ENCODE measurements around the gene PCDH9.

The PCDH9 gene

DNA sequence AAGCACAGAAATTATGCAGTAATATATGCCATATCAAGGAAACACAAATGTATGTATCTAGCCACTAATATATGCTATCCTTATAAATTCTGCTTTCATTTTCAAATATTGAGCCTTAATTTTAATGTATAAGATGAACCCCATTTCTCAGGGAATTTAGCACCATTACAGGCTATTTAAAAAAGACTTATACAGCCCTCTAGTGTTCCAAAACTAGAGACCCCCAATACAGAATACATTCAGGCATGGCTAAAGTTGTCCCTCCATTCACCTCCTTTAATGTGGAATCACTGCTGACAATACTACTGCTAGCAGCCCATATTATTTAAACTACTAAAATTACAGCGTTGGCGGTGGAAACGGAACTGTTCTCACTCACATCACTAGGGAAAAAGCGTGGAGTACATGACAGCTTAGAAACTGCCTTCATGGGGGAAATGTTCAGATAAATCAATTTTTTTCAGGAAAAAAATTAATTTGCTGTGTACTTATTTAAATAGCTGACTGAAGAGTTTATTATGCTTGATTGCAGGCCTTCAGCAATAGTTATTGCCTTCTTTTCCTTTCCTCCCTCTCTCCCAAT lies 541.0 kb downstream of the PCDH9 start:
- Histone ChIP-seq H2BK5ac (ENCODE audit: low read depth, low read length, poor library complexity, severe bottlenecking) (no peak overlapping the region), H2BK15ac (ENCODE audit: low read depth, poor library complexity, severe bottlenecking) (no peak overlapping the region), H2BK12ac (ENCODE audit: low read length in 2 of 2) (no peak overlapping the region), H3K27ac (ENCODE audit: low read length, poor library complexity, severe bottlenecking) (no peak overlapping the region), H3K4me1 (ENCODE audit: control insufficient read depth, insufficient read depth, low read depth, low read length) (no peaks in the 10 kb centered on the region), H3K27me3 (ENCODE audit: control insufficient read depth in 1 of 2, insufficient read depth in 1 of 2, low read length in 2 of 2) (no peaks in the 10 kb centered on the region), H3K18ac (ENCODE audit: low read depth in 1 of 2, low read length in 2 of 2) (no peak overlapping the region), H3K9me3 (ENCODE audit: control insufficient read depth, low read length) (peaks cover 8% of the 10 kb centered on the region), H3K23ac (ENCODE audit: low read length in 2 of 2) (no peak overlapping the region), H2AK5ac (ENCODE audit: low read length, severe bottlenecking) (no peak overlapping the region), H3K4me2 (ENCODE audit: low read length, poor library complexity, severe bottlenecking) (no peak overlapping the region), H3K9ac (ENCODE audit: low read length) (no peak overlapping the region), H3K36me3 (ENCODE audit: control insufficient read depth in 1 of 2, insufficient read depth in 2 of 2, low read depth in 1 of 2, low read length in 2 of 2) (no peaks in the 10 kb centered on the region), H4K8ac (ENCODE audit: low read length) (no peak overlapping the region), H3K14ac (ENCODE audit: low read length in 2 of 2) (no peak overlapping the region), H3K4ac (ENCODE audit: low read depth in 1 of 2, low read length in 2 of 2) (no peak overlapping the region), H3K4me3 (ENCODE audit: insufficient read depth in 1 of 2, low read depth in 1 of 2, low read length in 2 of 2) (no peak overlapping the region), H2AFZ (ENCODE audit: low read depth, low read length) (no peak overlapping the region), H2BK120ac (ENCODE audit: low read depth, low read length) (no peak overlapping the region), H3K79me1 (replicated peaks; ENCODE audit: low read length, poor library complexity, severe bottlenecking) (no peaks in the 10 kb centered on the region), H4K91ac (ENCODE audit: low read length) (no peak overlapping the region)
- 87% methylated on average over 4 of the region's 4 CpGs for WGBS
- peak; percentile 17 for DNase-seq

DNA sequence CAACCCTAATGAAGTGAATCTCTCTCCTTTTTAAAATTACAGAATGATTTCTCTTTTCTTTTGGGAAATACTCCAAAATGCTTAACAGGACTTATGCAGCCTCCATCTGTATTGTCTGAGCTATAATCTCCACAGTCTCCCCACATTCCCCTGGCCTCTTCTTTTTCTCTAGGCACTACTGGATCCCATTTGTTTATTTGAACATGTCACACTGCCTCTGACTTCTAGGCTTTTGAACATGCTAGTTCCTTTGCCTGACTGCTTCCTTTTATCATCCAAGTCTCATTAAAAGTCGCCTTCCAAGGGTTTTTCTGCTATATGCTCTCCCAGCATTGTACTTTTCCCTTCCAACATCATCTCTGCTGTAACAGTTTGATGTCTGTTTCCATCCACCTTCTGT lies 548.7 kb downstream of the PCDH9 start:
- no peaks in the 10 kb centered on the region for H3K27me3 ChIP-seq (ENCODE audit: control insufficient read depth in 1 of 2, insufficient read depth in 1 of 2, low read length in 2 of 2)
- no peak overlapping the region for H2BK5ac ChIP-seq (ENCODE audit: low read depth, low read length, poor library complexity, severe bottlenecking)
- no peak overlapping the region for H3K9ac ChIP-seq (ENCODE audit: low read length)
- H2BK120ac ChIP-seq (ENCODE audit: low read depth, low read length), result no peak overlapping the region
- H3K27ac ChIP-seq (ENCODE audit: low read length, poor library complexity, severe bottlenecking), result no peak overlapping the region
- H2BK12ac ChIP-seq (ENCODE audit: low read length in 2 of 2), result no peak overlapping the region
- H3K23ac ChIP-seq (ENCODE audit: low read length in 2 of 2), result no peak overlapping the region
- H3K4me2 ChIP-seq (ENCODE audit: low read length, poor library complexity, severe bottlenecking), result no peak overlapping the region
- no peaks in the 10 kb centered on the region for H3K4me1 ChIP-seq (ENCODE audit: control insufficient read depth, insufficient read depth, low read depth, low read length)
- H2AFZ ChIP-seq (ENCODE audit: low read depth, low read length), result no peak overlapping the region
- H2BK15ac ChIP-seq (ENCODE audit: low read depth, poor library complexity, severe bottlenecking), result no peak overlapping the region
- DNase-seq, result no peak
- H4K8ac ChIP-seq (ENCODE audit: low read length), result no peak overlapping the region
- peaks cover 8% of the 10 kb centered on the region for H3K9me3 ChIP-seq (ENCODE audit: control insufficient read depth, low read length)
- H4K91ac ChIP-seq (ENCODE audit: low read length), result no peak overlapping the region
- no peak overlapping the region for H3K4ac ChIP-seq (ENCODE audit: low read depth in 1 of 2, low read length in 2 of 2)
- no peak overlapping the region for H3K18ac ChIP-seq (ENCODE audit: low read depth in 1 of 2, low read length in 2 of 2)
- 72% methylated on average over 1 of the region's 1 CpG for WGBS
- H3K36me3 ChIP-seq (ENCODE audit: control insufficient read depth in 1 of 2, insufficient read depth in 2 of 2, low read depth in 1 of 2, low read length in 2 of 2), result no peaks in the 10 kb centered on the region
- no peak overlapping the region for H3K14ac ChIP-seq (ENCODE audit: low read length in 2 of 2)
- H3K4me3 ChIP-seq (ENCODE audit: insufficient read depth in 1 of 2, low read depth in 1 of 2, low read length in 2 of 2), result no peak overlapping the region
- H3K79me1 ChIP-seq (replicated peaks; ENCODE audit: low read length, poor library complexity, severe bottlenecking), result no peaks in the 10 kb centered on the region
- H2AK5ac ChIP-seq (ENCODE audit: low read length, severe bottlenecking), result no peak overlapping the region

- H4K91ac ChIP-seq (ENCODE audit: low read length), result no peak overlapping the region
- H3K4ac ChIP-seq (ENCODE audit: low read depth in 1 of 2, low read length in 2 of 2), result no peak overlapping the region
- H3K79me1 ChIP-seq (replicated peaks; ENCODE audit: low read length, poor library complexity, severe bottlenecking), result no peaks in the 10 kb centered on the region
- no peak overlapping the region for H2BK12ac ChIP-seq (ENCODE audit: low read length in 2 of 2)
- no peak overlapping the region for H2BK120ac ChIP-seq (ENCODE audit: low read depth, low read length)
- no peak for DNase-seq
- H3K14ac ChIP-seq (ENCODE audit: low read length in 2 of 2), result no peak overlapping the region
- no peaks in the 10 kb centered on the region for H3K9me3 ChIP-seq (ENCODE audit: control insufficient read depth, low read length)
- no peak overlapping the region for H2AFZ ChIP-seq (ENCODE audit: low read depth, low read length)
- no peak overlapping the region for H4K8ac ChIP-seq (ENCODE audit: low read length)
- no peak overlapping the region for H3K9ac ChIP-seq (ENCODE audit: low read length)
- H3K4me1 ChIP-seq (ENCODE audit: control insufficient read depth, insufficient read depth, low read depth, low read length), result no peaks in the 10 kb centered on the region
- H2BK5ac ChIP-seq (ENCODE audit: low read depth, low read length, poor library complexity, severe bottlenecking), result no peak overlapping the region
- no peak overlapping the region for H2AK5ac ChIP-seq (ENCODE audit: low read length, severe bottlenecking)
- no peaks in the 10 kb centered on the region for H3K27me3 ChIP-seq (ENCODE audit: control insufficient read depth in 1 of 2, insufficient read depth in 1 of 2, low read length in 2 of 2)
- no peak overlapping the region for H3K4me3 ChIP-seq (ENCODE audit: insufficient read depth in 1 of 2, low read depth in 1 of 2, low read length in 2 of 2)
- H3K4me2 ChIP-seq (ENCODE audit: low read length, poor library complexity, severe bottlenecking), result no peak overlapping the region
- H3K36me3 ChIP-seq (ENCODE audit: control insufficient read depth in 1 of 2, insufficient read depth in 2 of 2, low read depth in 1 of 2, low read length in 2 of 2), result no peaks in the 10 kb centered on the region
- no peak overlapping the region for H2BK15ac ChIP-seq (ENCODE audit: low read depth, poor library complexity, severe bottlenecking)
- WGBS, result no CpG with 5 or more reads among the region's 1 CpG
- H3K18ac ChIP-seq (ENCODE audit: low read depth in 1 of 2, low read length in 2 of 2), result no peak overlapping the region
- no peak overlapping the region for H3K23ac ChIP-seq (ENCODE audit: low read length in 2 of 2)
- no peak overlapping the region for H3K27ac ChIP-seq (ENCODE audit: low read length, poor library complexity, severe bottlenecking)
These were observed 550.1 kb downstream of the PCDH9 start for GRCh38 chr13:66680031-66680430.

DNA sequence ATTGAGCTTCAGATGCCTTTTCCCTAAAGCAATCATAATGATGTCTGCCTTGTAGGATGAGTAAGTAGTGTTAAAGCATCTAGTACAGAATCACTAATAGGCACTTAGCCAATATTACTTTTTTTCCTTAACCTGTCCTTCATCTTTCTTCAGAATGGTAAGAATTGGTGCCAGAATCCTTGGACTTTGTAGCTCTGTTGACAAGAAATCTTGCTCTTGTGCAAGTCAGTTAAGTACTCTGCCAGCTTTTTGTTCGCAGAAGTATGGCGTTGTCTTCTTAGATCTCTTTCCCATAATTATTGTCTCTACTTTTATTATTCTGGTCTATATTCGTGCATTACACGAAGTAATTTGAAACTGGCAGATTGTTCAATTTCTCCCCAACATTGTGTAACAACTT lies 554.5 kb downstream of the PCDH9 start:
- H3K18ac ChIP-seq (ENCODE audit: low read depth in 1 of 2, low read length in 2 of 2), result no peak overlapping the region

More for the DNA sequence above, 554.5 kb downstream of the PCDH9 start:
- Histone ChIP-seq H3K4ac (ENCODE audit: low read depth in 1 of 2, low read length in 2 of 2) (no peak overlapping the region), H3K79me1 (replicated peaks; ENCODE audit: low read length, poor library complexity, severe bottlenecking) (no peaks in the 10 kb centered on the region), H4K91ac (ENCODE audit: low read length) (no peak overlapping the region), H3K27ac (ENCODE audit: low read length, poor library complexity, severe bottlenecking) (no peak overlapping the region), H2AFZ (ENCODE audit: low read depth, low read length) (no peak overlapping the region), H3K4me3 (ENCODE audit: insufficient read depth in 1 of 2, low read depth in 1 of 2, low read length in 2 of 2) (no peak overlapping the region), H3K4me2 (ENCODE audit: low read length, poor library complexity, severe bottlenecking) (no peak overlapping the region), H2BK15ac (ENCODE audit: low read depth, poor library complexity, severe bottlenecking) (no peak overlapping the region), H2AK5ac (ENCODE audit: low read length, severe bottlenecking) (no peak overlapping the region), H3K14ac (ENCODE audit: low read length in 2 of 2) (no peak overlapping the region), H2BK12ac (ENCODE audit: low read length in 2 of 2) (no peak overlapping the region), H3K9me3 (ENCODE audit: control insufficient read depth, low read length) (no peaks in the 10 kb centered on the region), H3K9ac (ENCODE audit: low read length) (no peak overlapping the region), H4K8ac (ENCODE audit: low read length) (no peak overlapping the region), H3K27me3 (ENCODE audit: control insufficient read depth in 1 of 2, insufficient read depth in 1 of 2, low read length in 2 of 2) (no peaks in the 10 kb centered on the region), H3K36me3 (ENCODE audit: control insufficient read depth in 1 of 2, insufficient read depth in 2 of 2, low read depth in 1 of 2, low read length in 2 of 2) (no peaks in the 10 kb centered on the region), H3K23ac (ENCODE audit: low read length in 2 of 2) (no peak overlapping the region), H3K4me1 (ENCODE audit: control insufficient read depth, insufficient read depth, low read depth, low read length) (peaks cover 2% of the 10 kb centered on the region), H2BK120ac (ENCODE audit: low read depth, low read length) (no peak overlapping the region), H2BK5ac (ENCODE audit: low read depth, low read length, poor library complexity, severe bottlenecking) (no peak overlapping the region)
- 81% methylated on average over 4 of the region's 4 CpGs for WGBS
- DNase-seq, result no peak
